ENCODE measurements around the gene FOXP1.

Gene FOXP1

DNA sequence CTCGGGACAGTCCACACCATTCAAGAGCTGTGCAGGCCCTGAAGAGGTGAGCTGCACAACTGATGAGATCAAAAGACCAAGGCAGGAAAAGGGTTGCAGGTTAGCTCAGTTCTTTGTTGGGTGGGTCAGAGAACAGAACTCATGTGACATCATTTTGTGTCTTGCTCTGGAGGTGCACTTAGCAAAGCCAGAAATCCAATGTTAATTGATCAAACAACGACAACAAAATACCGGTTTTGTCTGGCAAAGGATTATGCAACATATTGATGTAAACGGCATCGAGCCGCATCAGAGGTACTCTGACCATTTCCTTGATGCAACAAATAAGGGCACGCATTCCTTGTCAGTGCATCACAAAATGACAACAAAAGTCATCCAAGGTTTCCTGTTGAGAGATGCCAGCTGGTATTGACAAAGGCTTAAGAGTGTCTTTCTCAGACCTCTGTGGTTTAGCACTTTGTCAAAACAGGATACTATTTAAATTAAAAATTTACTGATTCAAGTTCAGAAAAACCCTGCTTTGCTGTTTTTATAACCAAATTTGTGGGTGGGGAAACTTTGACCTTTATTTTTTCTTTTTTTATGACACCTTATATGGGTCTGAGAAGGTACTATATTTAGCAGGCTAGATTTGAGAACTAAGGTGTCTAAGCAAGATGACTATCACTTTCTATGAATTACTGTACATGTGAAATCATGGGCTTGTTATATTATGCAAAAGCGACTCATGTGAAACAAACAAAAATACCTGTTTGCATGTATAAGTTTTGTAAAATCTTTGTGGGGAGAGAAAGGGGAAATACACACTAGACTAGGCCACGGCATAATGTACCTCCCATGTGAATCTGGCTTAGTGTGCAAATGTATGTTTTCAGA lies 496.1 kb downstream of the FOXP1 start:
- Histone ChIP-seq H3K27me3 (ENCODE audit: control insufficient read depth, insufficient read depth, low read length) (no peaks in the 10 kb centered on the region), H3K4me3 (ENCODE audit: low read depth, low read length) (no peak overlapping the region), H3K36me3 (ENCODE audit: control insufficient read depth, insufficient read depth, low read length) (no peaks in the 10 kb centered on the region), H3K9ac (no peak overlapping the region), H3K27ac (no peak overlapping the region), H3K4me1 (no peaks in the 10 kb centered on the region), H3K4me2 (ENCODE audit: low read length) (no peak overlapping the region), H2AFZ (no peak overlapping the region), H3K9me3 (ENCODE audit: control insufficient read depth, low read length) (no peaks in the 10 kb centered on the region), H3K79me2 (no peaks in the 10 kb centered on the region)
- TF ChIP-seq, protein P1, sequence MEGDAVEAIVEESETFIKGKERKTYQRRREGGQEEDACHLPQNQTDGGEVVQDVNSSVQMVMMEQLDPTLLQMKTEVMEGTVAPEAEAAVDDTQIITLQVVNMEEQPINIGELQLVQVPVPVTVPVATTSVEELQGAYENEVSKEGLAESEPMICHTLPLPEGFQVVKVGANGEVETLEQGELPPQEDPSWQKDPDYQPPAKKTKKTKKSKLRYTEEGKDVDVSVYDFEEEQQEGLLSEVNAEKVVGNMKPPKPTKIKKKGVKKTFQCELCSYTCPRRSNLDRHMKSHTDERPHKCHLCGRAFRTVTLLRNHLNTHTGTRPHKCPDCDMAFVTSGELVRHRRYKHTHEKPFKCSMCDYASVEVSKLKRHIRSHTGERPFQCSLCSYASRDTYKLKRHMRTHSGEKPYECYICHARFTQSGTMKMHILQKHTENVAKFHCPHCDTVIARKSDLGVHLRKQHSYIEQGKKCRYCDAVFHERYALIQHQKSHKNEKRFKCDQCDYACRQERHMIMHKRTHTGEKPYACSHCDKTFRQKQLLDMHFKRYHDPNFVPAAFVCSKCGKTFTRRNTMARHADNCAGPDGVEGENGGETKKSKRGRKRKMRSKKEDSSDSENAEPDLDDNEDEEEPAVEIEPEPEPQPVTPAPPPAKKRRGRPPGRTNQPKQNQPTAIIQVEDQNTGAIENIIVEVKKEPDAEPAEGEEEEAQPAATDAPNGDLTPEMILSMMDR (IDR thresholded peaks at IDR 0.05) = no peak

DNA sequence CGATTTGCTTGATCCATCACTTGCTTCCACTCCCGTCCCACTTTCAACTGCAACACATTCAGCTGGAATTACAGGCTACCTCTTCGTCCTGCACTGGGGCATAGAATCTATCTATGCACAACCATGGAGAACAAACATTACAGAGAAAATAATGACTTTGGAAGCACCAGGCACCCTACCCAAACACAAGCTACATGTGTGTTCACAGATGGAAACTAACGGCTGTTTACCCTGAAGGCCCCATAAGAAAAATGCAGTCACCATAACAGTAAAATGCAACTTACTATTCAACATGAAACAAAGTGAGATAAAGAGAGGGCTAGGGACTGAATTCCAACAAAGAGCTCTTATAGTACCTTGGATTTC lies 496.8 kb downstream of the FOXP1 start:
- TF ChIP-seq, protein P1 (IDR thresholded peaks at IDR 0.05) = no peak
- H3K4me1 ChIP-seq = no peaks in the 10 kb centered on the region
- H3K27me3 ChIP-seq (ENCODE audit: control insufficient read depth, insufficient read depth, low read length) = no peaks in the 10 kb centered on the region
- no peak overlapping the region for H2AFZ ChIP-seq
- no peak overlapping the region for H3K27ac ChIP-seq
- no peaks in the 10 kb centered on the region for H3K36me3 ChIP-seq (ENCODE audit: control insufficient read depth, insufficient read depth, low read length)
- no peak overlapping the region for H3K4me3 ChIP-seq (ENCODE audit: low read depth, low read length)
- no peak overlapping the region for H3K9ac ChIP-seq
- H3K4me2 ChIP-seq (ENCODE audit: low read length) = no peak overlapping the region
- no peaks in the 10 kb centered on the region for H3K9me3 ChIP-seq (ENCODE audit: control insufficient read depth, low read length)
- H3K79me2 ChIP-seq = no peaks in the 10 kb centered on the region

GRCh38 chr3:71083726-71084131 lies 499.8 kb downstream of the FOXP1 start:
- Histone ChIP-seq H3K9ac (no peak overlapping the region), H3K79me2 (no peaks in the 10 kb centered on the region), H3K27ac (no peak overlapping the region), H3K9me3 (ENCODE audit: control insufficient read depth, low read length) (no peaks in the 10 kb centered on the region), H3K4me1 (no peaks in the 10 kb centered on the region), H3K27me3 (ENCODE audit: control insufficient read depth, insufficient read depth, low read length) (no peaks in the 10 kb centered on the region), H2AFZ (no peak overlapping the region), H3K36me3 (ENCODE audit: control insufficient read depth, insufficient read depth, low read length) (no peaks in the 10 kb centered on the region), H3K4me2 (ENCODE audit: low read length) (no peak overlapping the region), H3K4me3 (ENCODE audit: low read depth, low read length) (no peak overlapping the region)
- TF ChIP-seq, protein P1 (IDR thresholded peaks at IDR 0.05) = no peak

DNA sequence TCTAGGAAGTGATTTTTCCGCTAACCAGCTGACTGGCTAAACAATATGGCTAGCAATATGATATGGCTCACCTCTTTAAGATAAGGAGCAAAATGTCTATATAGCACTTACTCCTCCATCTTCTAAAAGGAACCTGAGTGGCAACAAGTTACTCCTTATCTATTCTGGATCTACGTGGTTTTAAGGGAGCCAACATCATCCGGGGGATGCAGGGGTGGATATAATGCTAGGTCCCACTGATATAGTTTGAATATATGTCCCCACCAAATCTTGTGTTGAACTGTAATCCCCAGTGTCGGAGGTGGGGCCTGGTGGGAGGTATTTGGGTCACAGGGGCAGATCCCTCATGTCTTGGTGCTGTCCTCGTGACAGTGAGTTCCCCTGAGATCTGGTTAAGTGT lies 500.7 kb downstream of the FOXP1 start:
- H3K36me3 ChIP-seq (ENCODE audit: control insufficient read depth, insufficient read depth, low read length) = no peaks in the 10 kb centered on the region
- H3K4me3 ChIP-seq (ENCODE audit: low read depth, low read length) = no peak overlapping the region
- H3K27me3 ChIP-seq (ENCODE audit: control insufficient read depth, insufficient read depth, low read length) = no peaks in the 10 kb centered on the region
- no peaks in the 10 kb centered on the region for H3K9me3 ChIP-seq (ENCODE audit: control insufficient read depth, low read length)
- H3K4me1 ChIP-seq = no peaks in the 10 kb centered on the region
- H2AFZ ChIP-seq = no peak overlapping the region
- TF ChIP-seq, protein P1 (IDR thresholded peaks at IDR 0.05) = no peak
- no peak overlapping the region for H3K27ac ChIP-seq
- no peaks in the 10 kb centered on the region for H3K79me2 ChIP-seq
- H3K4me2 ChIP-seq (ENCODE audit: low read length) = no peak overlapping the region
- H3K9ac ChIP-seq = no peak overlapping the region

Measured in parathyroid adenoma (tissue), 2 donors.